Measurements from ENCODE around the gene TXNRD3.
"Not testable (repeated sequence)": the region's sequence is repeated elsewhere in the genome, so short reads cannot be mapped to it uniquely, and the experiment has no call there.

TXNRD3 gene

DNA sequence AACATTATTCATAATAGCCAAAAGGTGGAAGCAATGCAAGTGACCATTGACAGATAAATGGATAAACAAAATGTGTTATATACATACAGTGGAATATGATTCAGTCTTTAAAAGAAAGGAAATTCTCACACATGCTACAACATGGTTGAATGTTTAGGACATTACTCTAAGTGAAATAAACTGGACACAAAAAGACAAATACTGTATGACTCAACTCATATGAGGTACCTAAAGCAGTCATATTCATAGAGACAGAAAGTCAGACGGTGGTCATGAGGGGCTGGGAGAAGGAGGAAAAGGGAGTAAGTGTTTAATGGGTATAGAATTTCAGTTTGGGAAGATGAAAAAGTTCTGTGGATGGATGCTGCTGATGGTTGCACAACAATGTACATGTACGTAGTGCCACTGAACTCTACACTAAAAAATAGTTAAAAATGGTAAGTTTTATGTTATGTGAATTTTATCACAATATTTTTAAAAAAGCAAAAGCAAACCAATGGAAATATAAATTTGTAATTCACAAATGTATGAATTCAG lies 5.3 kb downstream of the TXNRD3 start:
- no peak for DNase-seq (ENCODE audit: low read depth in 2 of 2, low spot score in 1 of 2)

GRCh38 chr3:126646674-126647073 lies 8.2 kb downstream of the TXNRD3 start:
- DNase-seq (ENCODE audit: low read depth in 2 of 2, low spot score in 1 of 2), result no peak

DNA sequence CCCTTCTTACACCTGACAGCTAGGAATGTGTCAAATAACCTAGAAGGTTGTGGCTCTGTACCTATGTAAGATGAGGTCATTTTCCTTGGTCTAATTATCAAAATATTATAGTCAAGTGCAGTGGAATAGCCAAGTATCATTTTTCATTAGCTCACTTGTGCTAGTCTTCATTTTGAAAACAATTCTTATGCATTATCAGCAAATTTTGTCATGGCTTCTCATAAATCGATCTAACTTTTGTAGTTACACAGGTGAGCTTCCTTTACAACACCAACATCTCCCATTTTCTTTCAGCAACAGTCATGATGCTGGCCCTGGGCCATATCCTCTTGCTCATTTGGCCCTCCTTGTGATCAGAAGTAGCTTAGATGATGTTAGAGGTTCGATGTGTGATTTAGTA lies 10.3 kb downstream of the TXNRD3 start:
- no peak for DNase-seq (ENCODE audit: low read depth in 2 of 2, low spot score in 1 of 2)

DNA sequence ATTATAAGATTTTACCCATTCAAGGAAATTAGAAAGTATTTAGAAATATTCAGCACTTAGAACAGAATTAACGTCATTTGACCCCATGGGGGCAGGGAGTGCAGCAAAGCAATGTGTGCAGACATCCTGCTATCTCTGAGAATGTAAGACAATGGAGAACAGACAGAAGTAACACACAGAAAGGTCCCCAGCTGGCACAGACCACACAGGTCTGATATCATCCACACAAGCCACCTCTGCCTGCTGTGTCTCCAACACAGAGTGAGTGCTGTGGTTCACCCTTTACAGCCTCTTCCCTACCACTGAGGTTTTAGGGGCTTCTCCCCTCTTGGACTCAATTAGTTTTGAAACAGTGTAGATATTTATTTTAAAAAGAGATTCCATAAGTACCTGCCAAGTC lies 16.1 kb downstream of the TXNRD3 start:
- no peak for DNase-seq (ENCODE audit: low read depth in 2 of 2, low spot score in 1 of 2)

DNA sequence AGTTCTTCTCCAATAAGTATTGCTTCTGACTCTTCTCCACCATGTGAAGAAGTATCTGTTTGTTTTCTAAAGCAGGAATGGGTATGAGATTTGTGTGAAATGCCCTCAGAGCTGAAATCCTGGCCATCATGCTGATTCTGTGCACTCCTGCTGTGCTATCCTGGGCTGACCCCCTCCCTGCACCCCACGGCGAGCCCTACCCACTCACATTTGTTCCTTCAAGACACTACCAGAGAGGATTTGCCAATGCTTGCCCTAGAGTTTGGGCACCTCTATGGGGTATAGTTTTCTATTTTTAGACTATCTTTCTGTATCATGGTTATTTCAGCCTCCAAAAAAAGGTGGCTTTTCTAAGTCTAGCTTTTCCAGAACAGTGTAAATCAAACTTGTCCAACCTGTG lies 18.5 kb downstream of the TXNRD3 start:
- no peak for DNase-seq (ENCODE audit: low read depth in 2 of 2, low spot score in 1 of 2)

DNA sequence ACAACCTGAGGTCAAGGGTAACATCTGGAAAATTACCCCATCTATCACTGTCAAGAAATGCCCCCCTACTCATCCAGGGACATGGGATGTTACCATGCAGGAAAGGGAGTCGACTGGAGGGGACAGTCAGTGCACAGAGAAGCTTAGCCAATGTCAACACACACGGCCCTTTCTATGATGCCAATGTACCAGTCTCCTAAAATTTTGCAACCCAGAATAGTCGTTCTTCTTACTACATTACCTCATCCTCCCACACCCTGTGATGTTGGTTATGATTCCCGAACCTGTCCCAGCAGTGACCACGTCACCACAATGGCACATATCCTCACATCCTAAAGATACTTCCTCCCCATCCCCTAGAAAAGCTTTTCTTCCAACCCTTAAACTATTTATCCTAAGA lies 20.1 kb downstream of the TXNRD3 start:
- DNase-seq (ENCODE audit: low read depth in 2 of 2, low spot score in 1 of 2), result no peak

GRCh38 chr3:126630020-126630419 lies 24.9 kb downstream of the TXNRD3 start:
- DNase-seq (ENCODE audit: low read depth in 2 of 2, low spot score in 1 of 2), result no peak

DNA sequence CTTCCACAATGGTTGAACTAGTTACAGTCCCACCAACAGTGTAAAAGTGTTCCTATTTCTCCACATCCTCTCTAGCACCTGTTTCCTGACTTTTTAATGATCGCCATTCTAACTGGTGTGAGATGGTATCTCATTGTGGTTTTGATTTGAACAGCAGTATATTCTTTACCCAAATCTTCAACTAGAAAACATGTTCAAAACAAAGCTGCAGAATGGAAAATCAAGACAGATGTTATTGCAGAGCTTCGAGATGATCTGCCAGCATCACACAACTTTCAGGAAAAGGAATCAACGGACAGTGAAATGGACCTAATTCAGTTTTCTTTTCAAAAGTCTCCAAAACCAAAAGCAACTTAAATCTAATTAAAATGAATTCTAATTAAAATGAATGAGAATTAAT lies 29.2 kb downstream of the TXNRD3 start:
- DNase-seq (ENCODE audit: low read depth in 2 of 2, low spot score in 1 of 2), result not testable (repeated sequence)

DNA sequence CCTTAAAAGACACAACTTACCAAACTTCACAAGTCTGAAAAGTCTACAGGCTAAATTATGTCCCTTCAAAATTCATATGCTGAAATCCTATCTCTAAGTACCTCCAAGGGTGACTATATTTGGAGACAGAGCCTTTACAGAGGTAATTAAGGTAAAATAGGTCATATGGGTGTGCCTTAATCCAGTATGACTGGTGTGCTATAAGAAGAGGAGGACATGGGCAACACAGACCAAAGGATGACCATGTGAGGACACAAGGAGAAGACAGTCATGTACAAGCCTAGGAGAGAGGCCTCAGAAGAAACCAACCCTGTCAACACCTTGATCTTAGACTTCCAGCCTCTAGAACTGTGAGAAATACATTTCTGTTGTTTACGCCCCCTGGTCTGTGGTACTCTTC lies 32.2 kb downstream of the TXNRD3 start:
- no peak for DNase-seq (ENCODE audit: low read depth in 2 of 2, low spot score in 1 of 2)

DNA sequence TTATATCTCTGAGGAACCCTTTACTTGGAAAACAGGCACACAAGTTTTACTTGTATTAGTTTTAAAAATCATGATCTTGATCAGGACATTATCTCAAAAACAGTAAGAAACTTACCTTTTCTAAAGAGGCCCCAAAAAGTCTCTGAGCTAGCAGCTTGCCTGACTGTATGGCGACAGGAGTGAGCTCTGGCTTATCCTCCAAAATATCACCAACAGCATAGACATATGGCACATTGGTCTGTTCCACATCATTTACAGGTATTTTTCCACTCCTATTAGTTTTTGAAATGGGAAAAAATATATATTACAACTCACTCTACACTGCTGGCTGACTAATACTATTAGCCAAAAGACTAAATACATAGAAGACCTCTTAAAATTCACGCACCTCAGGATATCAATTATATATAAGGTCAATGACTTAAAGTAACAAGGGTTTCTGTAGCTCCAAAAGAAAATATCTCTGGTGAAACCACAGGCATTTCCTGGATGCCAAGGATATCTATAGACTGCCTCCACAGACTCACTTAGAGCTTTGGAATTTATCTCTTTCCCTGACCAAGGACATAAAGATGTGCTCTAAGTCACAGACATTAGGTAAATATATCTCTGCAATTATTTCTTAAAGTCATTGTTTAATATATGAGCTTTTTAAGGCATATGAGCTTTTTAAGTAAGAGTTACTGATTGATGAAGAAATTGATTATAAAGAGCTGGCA lies 33.1 kb downstream of the TXNRD3 start:
- DNase-seq (ENCODE audit: low read depth in 2 of 2, low spot score in 1 of 2), result no peak

DNA sequence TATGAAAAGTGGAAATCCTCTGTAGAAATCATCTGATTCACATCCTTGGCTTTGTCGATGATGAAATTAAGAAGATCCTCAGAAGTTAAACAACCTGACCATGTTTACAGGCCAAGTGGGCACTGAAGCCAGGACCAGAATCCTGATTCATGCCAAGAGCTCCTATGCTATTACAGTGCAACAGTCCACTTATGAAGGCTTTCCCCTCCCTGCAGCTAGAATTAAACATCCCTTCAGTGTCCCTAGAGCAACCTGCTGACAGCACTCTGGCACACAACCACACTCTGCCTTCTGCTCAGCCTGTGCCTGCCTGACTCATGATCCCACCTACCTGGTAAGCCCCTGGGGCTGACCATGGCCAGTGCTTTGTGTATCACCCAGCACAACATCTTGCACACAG lies 33.8 kb downstream of the TXNRD3 start:
- DNase-seq (ENCODE audit: low read depth in 2 of 2, low spot score in 1 of 2), result no peak

DNA sequence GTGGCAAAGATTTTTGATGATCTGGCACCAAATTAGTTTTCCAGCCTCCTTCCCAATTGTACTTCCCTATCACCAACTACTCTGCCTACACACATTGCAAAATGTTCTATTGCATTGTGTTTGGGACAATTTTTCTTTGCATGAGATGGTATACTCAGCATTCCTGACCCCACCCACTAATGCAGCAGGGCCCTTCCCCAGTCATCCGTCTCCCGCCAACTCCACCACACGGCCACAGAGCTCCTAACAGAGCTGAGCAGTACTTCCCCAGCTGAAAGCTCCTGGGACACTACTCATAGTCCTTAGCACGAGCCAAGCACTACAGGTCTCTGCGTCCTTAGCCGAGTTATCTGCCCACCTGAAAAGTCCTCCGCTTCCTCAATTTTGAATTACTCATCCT lies 34.2 kb downstream of the TXNRD3 start:
- DNase-seq (ENCODE audit: low read depth in 2 of 2, low spot score in 1 of 2), result no peak

GRCh38 chr3:126618760-126619159 lies 36.2 kb downstream of the TXNRD3 start:
- no peak for DNase-seq (ENCODE audit: low read depth in 2 of 2, low spot score in 1 of 2)

DNA sequence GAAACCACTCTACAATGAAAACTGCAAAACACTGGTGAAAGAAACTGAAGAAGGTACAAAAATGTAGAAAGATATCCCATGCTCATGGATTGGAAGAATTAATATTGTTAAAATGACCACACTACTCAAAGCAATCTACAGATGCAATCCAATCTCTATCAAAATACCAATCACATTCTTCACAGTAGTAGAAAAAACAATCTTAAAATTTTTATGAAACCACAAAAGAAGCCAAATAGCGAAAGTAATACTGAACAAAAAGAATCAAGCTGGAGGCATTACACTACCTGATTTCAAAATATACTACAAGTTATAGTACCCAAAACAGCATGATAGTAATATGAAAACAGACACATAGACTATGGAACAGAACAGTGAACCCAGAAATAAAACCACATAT lies 36.9 kb downstream of the TXNRD3 start:
- no peak for DNase-seq (ENCODE audit: low read depth in 2 of 2, low spot score in 1 of 2)

GRCh38 chr3:126617571-126617970 lies 37.4 kb downstream of the TXNRD3 start:
- no peak for DNase-seq (ENCODE audit: low read depth in 2 of 2, low spot score in 1 of 2)

- no peak for DNase-seq (ENCODE audit: low read depth in 2 of 2, low spot score in 1 of 2)
Measured at GRCh38 chr3:126616931-126617330, 38.0 kb downstream of the TXNRD3 start.

DNA sequence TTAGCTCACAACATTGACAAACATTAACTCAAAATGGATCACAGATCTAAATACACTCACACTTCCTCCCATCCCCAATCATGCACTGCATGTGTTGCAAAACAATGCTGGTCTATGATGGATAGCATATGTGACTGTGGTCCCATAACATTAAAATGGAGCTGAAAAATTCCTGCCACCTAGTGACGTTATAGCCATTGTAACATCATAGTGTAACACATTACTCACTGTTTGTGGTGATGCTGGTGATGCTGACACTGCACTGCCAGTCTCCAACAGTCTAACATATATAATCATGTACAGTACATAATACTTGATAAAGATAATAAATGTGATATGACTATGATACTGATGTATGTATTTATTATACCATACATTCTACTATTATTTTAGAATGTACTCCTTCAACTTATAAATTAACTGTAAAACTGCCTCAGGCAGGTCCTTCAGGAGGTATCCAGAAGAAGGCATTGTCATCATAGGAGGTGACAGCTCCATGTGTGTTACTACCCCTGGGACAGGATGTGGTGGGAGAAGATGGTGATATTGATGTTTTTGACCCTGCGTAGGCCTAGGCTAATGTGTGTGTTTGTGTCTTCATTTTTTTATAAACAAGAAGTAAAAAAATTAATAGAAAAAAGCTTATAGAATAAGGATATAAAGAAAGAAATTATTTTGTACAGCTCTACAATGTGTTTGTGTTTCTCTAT lies 41.3 kb downstream of the TXNRD3 start:
- DNase-seq (ENCODE audit: low read depth in 2 of 2, low spot score in 1 of 2), result no peak

DNA sequence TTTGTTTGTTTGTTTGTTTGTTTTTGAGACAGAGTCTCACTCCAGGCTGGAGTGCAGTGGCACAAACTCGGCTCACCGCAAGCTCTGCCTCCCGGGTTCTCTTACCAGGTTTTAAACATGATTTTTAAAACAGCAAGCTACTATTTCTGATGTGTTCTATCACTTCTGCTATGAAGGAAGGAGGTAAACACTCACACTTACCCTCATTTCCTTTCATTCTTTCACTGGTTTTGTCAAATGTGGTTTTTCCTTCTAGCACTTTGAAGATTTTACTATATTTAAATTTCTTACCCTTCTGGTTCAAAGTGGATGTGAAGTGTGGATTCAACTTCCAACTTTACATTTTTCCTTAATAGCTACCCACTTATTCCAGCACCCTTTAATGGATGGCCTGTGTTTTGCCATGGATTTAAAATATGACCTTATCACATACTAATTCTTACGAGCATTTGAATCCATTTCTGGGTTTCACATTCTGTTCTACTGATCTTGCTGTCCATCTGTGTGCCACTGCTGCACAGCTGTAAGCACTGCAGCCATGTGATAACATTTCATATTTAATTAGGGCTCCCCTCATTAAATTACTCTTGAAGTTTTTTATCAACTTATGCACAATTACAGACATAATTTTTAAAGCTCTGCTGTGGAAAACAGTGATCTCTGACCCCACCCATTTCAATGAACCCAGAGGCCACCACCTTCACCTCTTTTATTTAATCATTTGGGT lies 42.3 kb downstream of the TXNRD3 start:
- DNase-seq (ENCODE audit: low read depth in 2 of 2, low spot score in 1 of 2), result no peak

- no peak for DNase-seq (ENCODE audit: low read depth in 2 of 2, low spot score in 1 of 2)
Measured at GRCh38 chr3:126609909-126610308, 45.0 kb downstream of the TXNRD3 start.

- DNase-seq (ENCODE audit: low read depth in 2 of 2, low spot score in 1 of 2), result peak in 1 of 2 donors; percentile 23
Measured at GRCh38 chr3:126607214-126607908, 47.6 kb downstream of the TXNRD3 start.

DNA sequence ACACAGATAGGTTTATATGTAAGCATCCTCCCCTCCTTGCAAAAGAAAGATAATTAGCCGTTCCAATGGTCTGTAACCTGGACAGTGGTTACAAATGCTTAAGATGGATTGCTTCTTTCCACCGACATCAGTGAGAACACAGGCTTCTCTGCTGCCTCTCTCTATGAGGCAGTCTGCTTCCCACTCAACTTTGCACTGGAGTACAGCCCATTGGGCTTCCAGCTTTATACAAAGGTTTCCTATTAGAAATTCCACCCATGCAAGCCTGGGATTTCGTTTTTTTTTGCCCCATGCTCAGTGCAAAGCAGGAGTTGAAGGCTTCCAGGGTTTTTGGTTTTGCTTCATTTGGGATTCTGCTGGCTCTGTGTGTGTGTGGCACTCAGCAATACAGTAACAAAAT lies 48.9 kb downstream of the TXNRD3 start:
- DNase-seq (ENCODE audit: low read depth in 2 of 2, low spot score in 1 of 2), result no peak

All from stimulated activated CD8-positive, alpha-beta memory T cell treated with anti-CD3 and anti-CD28 coated beads, Interleukin-4, amount 100 ng/mL, for 4 hours (primary cell).